Right ventricle myocardium inferior (tissue), 1 donor: ENCODE data around the gene ACAD11. TPM values are rescaled to one million over a fixed set of nuclear protein-coding genes. Genes with fewer than 3 reads are reported as not detected.

ENCODE experiments used
- ATAC-seq: fragments of 200-7000 bp; cut with Tn5 transposase; one replicate; pipeline ENCODE4 v1.9.1; 2020; ENCODE audit warnings: mild to moderate bottlenecking, moderate library complexity
- DNase-seq: peaks from one replicate; pipeline ENCODE4 v3.0.0; 2021; ENCODE audit errors: missing footprints
- intact Hi-C: fragments of 100-400 bp; cut with DNase I; formaldehyde crosslinking; loops from one replicate; pipeline ENCODE4 v1.11.0; 2022
- long read RNA-seq: library from polyadenylated mRNA; unstranded; transcript quantifications from one replicate; pipeline ENCODE4 v2.0.0, GENCODE V29; 2021
- total RNA-seq: library from RNA; stranded (reverse); fragmentation: NEBNext Ultra II Directional; extraction: Animal tissue kit (Norgen Biotek cat#: 25700); gene quantifications from one replicate; pipeline ENCODE4 v1.2.1, GENCODE V29; 2021
- donor health status: DM: no; HTN: yes; CAD: no; lungs with severe emphysema.

ACAD11 gene
- 14.5 TPM for total RNA-seq
- long read RNA-seq, full-length matches to known transcripts, result 13 of 15 reads
- long read RNA-seq, partial matches to known transcripts, result 1 of 15 reads
- long read RNA-seq, other reads (novel, unspliced or antisense), result 1 of 15 reads

GRCh38 chr3:132659365-132660051 is at the start of gene ACAD11:
TSS of gene ACAD11 (minus strand) at chr3:132659809. CDS start at chr3:132659751, 58 bp downstream.
- intact Hi-C loops, result loop anchor here (2.0 kb wide), 1 partner anchor 63 kb away; the partner anchor contains the start of gene NPHP3
- peak; percentile 88 for ATAC-seq
- peak; percentile 85 for DNase-seq

- DNase-seq, result no peak
- intact Hi-C loops, result no loop called here
- no peak for ATAC-seq
Observed at GRCh38 chr3:132703733-132704132, 44.1 kb upstream of the ACAD11 start.

GRCh38 chr3:132695422-132695821 is 35.8 kb upstream of the ACAD11 start:
- intact Hi-C loops, result no loop called here

GRCh38 chr3:132694991-132695390 is 35.4 kb upstream of the ACAD11 start:
- ATAC-seq, result no peak
- intact Hi-C loops, result no loop called here

More at GRCh38 chr3:132695422-132695821, 35.8 kb upstream of the ACAD11 start:
- DNase-seq (no peak), ATAC-seq (no peak)

GRCh38 chr3:132690040-132690439 is 30.4 kb upstream of the ACAD11 start:
- ATAC-seq (no peak), DNase-seq (no peak)

More at GRCh38 chr3:132694991-132695390, 35.4 kb upstream of the ACAD11 start:
- no peak for DNase-seq

GRCh38 chr3:132682201-132682600 is 22.6 kb upstream of the ACAD11 start:
- intact Hi-C loops, result no loop called here
- DNase-seq, result no peak
- no peak for ATAC-seq

More at GRCh38 chr3:132690040-132690439, 30.4 kb upstream of the ACAD11 start:
- intact Hi-C loops, result no loop called here

GRCh38 chr3:132681421-132681820 is 21.8 kb upstream of the ACAD11 start:
- ATAC-seq (no peak), DNase-seq (no peak)
- intact Hi-C loops, result no loop called here

GRCh38 chr3:132679911-132680310 is 20.3 kb upstream of the ACAD11 start:
- ATAC-seq (no peak), DNase-seq (no peak)
- intact Hi-C loops, result no loop called here

- DNase-seq (no peak), ATAC-seq (no peak)
- intact Hi-C loops, result no loop called here
Observed at GRCh38 chr3:132675408-132675807, 15.8 kb upstream of the ACAD11 start.

GRCh38 chr3:132669256-132669777 is 9.7 kb upstream of the ACAD11 start:
- intact Hi-C loops, result no loop called here
- ATAC-seq (no peak), DNase-seq (peak; percentile 44)

GRCh38 chr3:132665230-132665745 is 5.7 kb upstream of the ACAD11 start:
- ATAC-seq, result no peak
- no peak for DNase-seq
- intact Hi-C loops, result no loop called here

- ATAC-seq, result no peak
- intact Hi-C loops, result no loop called here
- no peak for DNase-seq
Observed at GRCh38 chr3:132662212-132662611, 2.6 kb upstream of the ACAD11 start.

GRCh38 chr3:132661101-132661500 is 1.5 kb upstream of the ACAD11 start:
- no peak for DNase-seq
- no peak for ATAC-seq
- intact Hi-C loops, result no loop called here

GRCh38 chr3:132660811-132661070 is 1.1 kb upstream of the ACAD11 start:
- ATAC-seq (no peak), DNase-seq (no peak)
- intact Hi-C loops, result no loop called here

GRCh38 chr3:132660052-132660810 is 622 bp upstream of the ACAD11 start, which contains the start of gene UBA5:
TSS of gene UBA5 (plus strand) at chr3:132660329. CDS start at chr3:132660538, 209 bp downstream.
- peak; percentile 84 for ATAC-seq
- intact Hi-C loops, result no loop called here
- DNase-seq, result peak; percentile 86

- DNase-seq, result no peak
- intact Hi-C loops, result loop anchor here (2.0 kb wide), 1 partner anchor 64 kb away; the partner anchor contains the start of gene NPHP3
- ATAC-seq, result no peak
Observed at GRCh38 chr3:132659000-132659364, 627 bp downstream of the ACAD11 start.

GRCh38 chr3:132657869-132658747 is 1.5 kb downstream of the ACAD11 start:
- intact Hi-C loops, result loop anchor here (2.0 kb wide), 1 partner anchor 65 kb away; the partner anchor contains the start of gene NPHP3
- ATAC-seq, result no peak
- no peak for DNase-seq

GRCh38 chr3:132655471-132655870 is 4.1 kb downstream of the ACAD11 start:
- ATAC-seq, result no peak
- no peak for DNase-seq
- intact Hi-C loops, result no loop called here

GRCh38 chr3:132654721-132655120 is 4.9 kb downstream of the ACAD11 start:
- intact Hi-C loops, result no loop called here
- no peak for DNase-seq
- ATAC-seq, result no peak
